ENCODE data around the gene PDLIM7. TPM values are rescaled to one million over a fixed set of nuclear protein-coding genes. Genes with fewer than 3 reads are reported as not detected.

PDLIM7 gene
- total RNA-seq, 1 donor from 2014 or later, result 49.9 TPM

- no peaks in the 10 kb centered on the region for H3K9me3 Mint-ChIP-seq
- intact Hi-C loops (cut with micrococcal nuclease), result no loop called here
- peak overlapping the region; percentile 23 for H3K27ac Mint-ChIP-seq
- no peak overlapping the region for H3K4me3 Mint-ChIP-seq
- no peaks in the 10 kb centered on the region for H3K4me1 Mint-ChIP-seq (ENCODE audit: low read depth)
- H3K36me3 Mint-ChIP-seq (ENCODE audit: low read depth), result peaks cover 22% of the 10 kb centered on the region
- no peak for DNase-seq (ENCODE audit: low spot score)
- H3K27me3 Mint-ChIP-seq (ENCODE audit: insufficient read depth), result no peaks in the 10 kb centered on the region
These were observed 34.0 kb upstream of the PDLIM7 start for GRCh38 chr5:177531209-177531940.

GRCh38 chr5:177530638-177531037, 33.2 kb upstream of the PDLIM7 start:
- Mint-ChIP-seq H3K4me3 (no peak overlapping the region), H3K27ac (peak overlapping the region; percentile 23)

GRCh38 chr5:177529247-177530203, 32.1 kb upstream of the PDLIM7 start:
- no peaks in the 10 kb centered on the region for H3K4me1 Mint-ChIP-seq (ENCODE audit: low read depth)
- intact Hi-C loops (cut with micrococcal nuclease), result no loop called here
- H3K9me3 Mint-ChIP-seq, result no peaks in the 10 kb centered on the region
- H3K27me3 Mint-ChIP-seq (ENCODE audit: insufficient read depth), result no peaks in the 10 kb centered on the region
- peaks cover 24% of the 10 kb centered on the region for H3K36me3 Mint-ChIP-seq (ENCODE audit: low read depth)
- DNase-seq (ENCODE audit: low spot score), result no peak
- no peak overlapping the region for H3K27ac Mint-ChIP-seq
- H3K4me3 Mint-ChIP-seq, result no peak overlapping the region

More at GRCh38 chr5:177530638-177531037, 33.2 kb upstream of the PDLIM7 start:
- Mint-ChIP-seq H3K36me3 (ENCODE audit: low read depth) (peaks cover 23% of the 10 kb centered on the region), H3K9me3 (no peaks in the 10 kb centered on the region), H3K27me3 (ENCODE audit: insufficient read depth) (no peaks in the 10 kb centered on the region), H3K4me1 (ENCODE audit: low read depth) (no peaks in the 10 kb centered on the region)
- intact Hi-C loops (cut with micrococcal nuclease), result no loop called here
- DNase-seq (ENCODE audit: low spot score), result no peak

GRCh38 chr5:177528631-177529030, 31.2 kb upstream of the PDLIM7 start:
- Mint-ChIP-seq H3K4me3 (no peak overlapping the region), H3K27me3 (ENCODE audit: insufficient read depth) (no peaks in the 10 kb centered on the region), H3K27ac (no peak overlapping the region), H3K9me3 (no peaks in the 10 kb centered on the region), H3K36me3 (ENCODE audit: low read depth) (peaks cover 20% of the 10 kb centered on the region), H3K4me1 (ENCODE audit: low read depth) (no peaks in the 10 kb centered on the region)
- intact Hi-C loops (cut with micrococcal nuclease), result no loop called here
- no peak for DNase-seq (ENCODE audit: low spot score)

- DNase-seq (ENCODE audit: low spot score), result no peak
- intact Hi-C loops (cut with micrococcal nuclease), result no loop called here
- Mint-ChIP-seq H3K4me1 (ENCODE audit: low read depth) (no peaks in the 10 kb centered on the region), H3K27ac (no peak overlapping the region), H3K36me3 (ENCODE audit: low read depth) (peaks cover 20% of the 10 kb centered on the region), H3K9me3 (no peaks in the 10 kb centered on the region), H3K27me3 (ENCODE audit: insufficient read depth) (no peaks in the 10 kb centered on the region), H3K4me3 (no peak overlapping the region)
These were observed 30.2 kb upstream of the PDLIM7 start for GRCh38 chr5:177527595-177527994.

- Mint-ChIP-seq H3K36me3 (ENCODE audit: low read depth) (peaks cover 17% of the 10 kb centered on the region), H3K4me3 (no peak overlapping the region), H3K9me3 (no peaks in the 10 kb centered on the region), H3K4me1 (ENCODE audit: low read depth) (peaks cover under 1% of the 10 kb centered on the region), H3K27ac (no peak overlapping the region), H3K27me3 (ENCODE audit: insufficient read depth) (no peaks in the 10 kb centered on the region)
- no peak for DNase-seq (ENCODE audit: low spot score)
- intact Hi-C loops (cut with micrococcal nuclease), result no loop called here
These were observed 29.4 kb upstream of the PDLIM7 start for GRCh38 chr5:177526791-177527190.

- peaks cover 17% of the 10 kb centered on the region for H3K36me3 Mint-ChIP-seq (ENCODE audit: low read depth)
- intact Hi-C loops (cut with micrococcal nuclease), result no loop called here
- no peak for DNase-seq (ENCODE audit: low spot score)
- no peak overlapping the region for H3K27ac Mint-ChIP-seq
- H3K4me3 Mint-ChIP-seq, result no peak overlapping the region
- no peaks in the 10 kb centered on the region for H3K27me3 Mint-ChIP-seq (ENCODE audit: insufficient read depth)
- no peaks in the 10 kb centered on the region for H3K9me3 Mint-ChIP-seq
- peaks cover 6% of the 10 kb centered on the region for H3K4me1 Mint-ChIP-seq (ENCODE audit: low read depth)
These were observed 28.8 kb upstream of the PDLIM7 start for GRCh38 chr5:177526191-177526590.

GRCh38 chr5:177524941-177525655, 27.7 kb upstream of the PDLIM7 start:
- Mint-ChIP-seq H3K27ac (no peak overlapping the region), H3K4me3 (no peak overlapping the region), H3K36me3 (ENCODE audit: low read depth) (peaks cover 15% of the 10 kb centered on the region), H3K9me3 (no peaks in the 10 kb centered on the region), H3K4me1 (ENCODE audit: low read depth) (peaks cover 15% of the 10 kb centered on the region), H3K27me3 (ENCODE audit: insufficient read depth) (no peaks in the 10 kb centered on the region)
- intact Hi-C loops (cut with micrococcal nuclease), result no loop called here
- no peak for DNase-seq (ENCODE audit: low spot score)

- H3K4me1 Mint-ChIP-seq (ENCODE audit: low read depth), result peaks cover 17% of the 10 kb centered on the region
- no peak overlapping the region for H3K4me3 Mint-ChIP-seq
- no peak overlapping the region for H3K27ac Mint-ChIP-seq
- H3K9me3 Mint-ChIP-seq, result no peaks in the 10 kb centered on the region
- DNase-seq (ENCODE audit: low spot score), result no peak
- peaks cover 16% of the 10 kb centered on the region for H3K36me3 Mint-ChIP-seq (ENCODE audit: low read depth)
- no peaks in the 10 kb centered on the region for H3K27me3 Mint-ChIP-seq (ENCODE audit: insufficient read depth)
- intact Hi-C loops (cut with micrococcal nuclease), result no loop called here
These were observed 27.1 kb upstream of the PDLIM7 start for GRCh38 chr5:177524539-177524900.

- no peaks in the 10 kb centered on the region for H3K9me3 Mint-ChIP-seq
- H3K4me1 Mint-ChIP-seq (ENCODE audit: low read depth), result peaks cover 22% of the 10 kb centered on the region
- H3K27me3 Mint-ChIP-seq (ENCODE audit: insufficient read depth), result no peaks in the 10 kb centered on the region
- no peak overlapping the region for H3K27ac Mint-ChIP-seq
- peaks cover 18% of the 10 kb centered on the region for H3K36me3 Mint-ChIP-seq (ENCODE audit: low read depth)
- intact Hi-C loops (cut with micrococcal nuclease), result no loop called here
- no peak for DNase-seq (ENCODE audit: low spot score)
- no peak overlapping the region for H3K4me3 Mint-ChIP-seq
These were observed 26.5 kb upstream of the PDLIM7 start for GRCh38 chr5:177523711-177524538.

GRCh38 chr5:177520916-177521513, 23.6 kb upstream of the PDLIM7 start:
- no peak for DNase-seq (ENCODE audit: low spot score)
- Mint-ChIP-seq H3K27me3 (ENCODE audit: insufficient read depth) (no peaks in the 10 kb centered on the region), H3K4me3 (no peak overlapping the region), H3K36me3 (ENCODE audit: low read depth) (peaks cover 23% of the 10 kb centered on the region), H3K4me1 (ENCODE audit: low read depth) (peaks cover 25% of the 10 kb centered on the region), H3K27ac (no peak overlapping the region), H3K9me3 (no peaks in the 10 kb centered on the region)
- intact Hi-C loops (cut with micrococcal nuclease), result no loop called here

- Mint-ChIP-seq H3K4me3 (no peak overlapping the region), H3K4me1 (ENCODE audit: low read depth) (peaks cover 32% of the 10 kb centered on the region)
These were observed 22.9 kb upstream of the PDLIM7 start for GRCh38 chr5:177520271-177520670.

More at GRCh38 chr5:177520271-177520670, 22.9 kb upstream of the PDLIM7 start:
- Mint-ChIP-seq H3K36me3 (ENCODE audit: low read depth) (peaks cover 24% of the 10 kb centered on the region), H3K27ac (peak overlapping the region; percentile 30), H3K27me3 (ENCODE audit: insufficient read depth) (no peaks in the 10 kb centered on the region), H3K9me3 (no peaks in the 10 kb centered on the region)
- no peak for DNase-seq (ENCODE audit: low spot score)
- intact Hi-C loops (cut with micrococcal nuclease), result no loop called here

Data from activated T-helper 1 cell treated with anti-CD3 and anti-CD28 coated beads, Interleukin-12 subunit alpha, Interleukin-12 subunit beta, Interleukin-2, Interleukin-4 antibody, amounts not matched to agents 30 ng/mL and 10 ng/mL and 1 ng/mL, durations not matched to agents 14 hours and 24 hours and 36 hours (primary cell).